Erythroblast (primary cell): ENCODE measurements around the gene ENOX1.

Experiments used
- GATA1 ChIP-seq: IDR thresholded peaks from 2 replicates; pipeline ENCODE4 v1.6.1; 2011; ENCODE audit warnings: low read depth, mild to moderate bottlenecking, control low read depth, low read length, moderate library complexity
- POLR2A ChIP-seq: IDR thresholded peaks from 2 replicates; pipeline ENCODE4 v1.6.1; 2011; ENCODE audit warnings: mild to moderate bottlenecking, low read length

DNA sequence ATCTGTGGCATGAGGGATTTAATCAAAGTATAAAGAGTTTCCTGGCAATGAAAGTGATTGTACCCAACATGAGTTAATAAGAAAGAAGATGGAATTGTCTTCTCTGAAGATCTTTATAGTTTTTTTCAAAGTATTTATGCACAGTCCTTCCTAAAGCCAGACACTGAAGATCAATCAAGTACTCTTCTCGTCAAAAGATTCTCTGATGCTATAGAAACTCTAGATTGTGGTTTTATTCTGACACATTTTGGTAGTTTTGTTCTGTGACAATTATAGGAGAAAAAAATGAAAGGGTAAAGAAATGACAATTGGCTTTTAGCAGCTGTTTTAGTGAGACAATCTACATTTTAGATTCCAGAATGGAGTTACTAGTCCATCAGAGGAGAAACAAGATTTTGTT is 10.4 kb upstream of the ENOX1 start:
- TF ChIP-seq POLR2A (no peak), GATA1 (no peak)
